Endothelial cell of umbilical vein (primary cell): ENCODE measurements around the gene STXBP5. TPM values are rescaled to one million over a fixed set of nuclear protein-coding genes. Genes with fewer than 3 reads are reported as not detected.

Experiments
- BruUV-seq: library from RNA; stranded (reverse); fragments of 400-500 nt; replicated peaks from 2 replicates; lab custom pipeline; 2021; lab: Mats Ljungman, UMichigan
- CTCF ChIA-PET: fragments of 300-600, 350-600 bp; sonication (Branson Sonifier 250); formaldehyde crosslinking; loops from one replicate; lab custom pipeline; 2021; ENCODE audit warnings: antibody characterized with exemption, inconsistent platforms; lab: Charles Lee
- POLR2A ChIA-PET: fragments of 300-600, 350-600 bp; sonication (Branson Sonifier 250); formaldehyde crosslinking; loops from one replicate; lab custom pipeline; 2021; ENCODE audit warnings: antibody characterized with exemption, inconsistent platforms; lab: Charles Lee
- DNase-seq: peaks from one replicate; pipeline ENCODE4 v3.0.0-alpha.2; 2011; ENCODE audit warnings: low read depth, low spot score
- FAIRE-seq: peaks from 2 replicates; lab custom pipeline; 2011; peaks lifted over from hg19 to GRCh38; lab: Jason Lieb, UNC
- H2AFZ ChIP-seq: 2 replicates; pipeline ENCODE4 v1.6.0; 2012; ENCODE audit warnings: low read depth, low read length, control low read depth, inconsistent platforms
- H3K27ac ChIP-seq: 2 replicates; pipeline ENCODE4 v1.5.1; 2011; ENCODE audit warnings: low read depth, mild to moderate bottlenecking, control low read depth, low read length, moderate library complexity; ENCODE audit not compliant: insufficient read depth
- H3K27me3 ChIP-seq, 2 experiments: 2 replicates each; pipeline versions ENCODE4 v1.6.0 to v1.6.1; 2011; ENCODE audit warnings: low read length in 2 of 2, mixed read lengths in 1 of 2; ENCODE audit not compliant: control insufficient read depth in 2 of 2, insufficient read depth in 2 of 2
- H3K36me3 ChIP-seq, 2 experiments: 2 replicates in 1 of 2; 3 replicates in 1 of 2; pipeline ENCODE4 v1.5.1; 2011; ENCODE audit warnings: low read length in 2 of 2, mild to moderate bottlenecking in 1 of 2, moderate library complexity in 1 of 2; ENCODE audit not compliant: control insufficient read depth in 2 of 2, insufficient read depth in 2 of 2; ENCODE audit errors: extremely low read depth in 1 of 2
- H3K4me1 ChIP-seq: 3 replicates; pipeline ENCODE4 v1.5.1; 2011; ENCODE audit warnings: mild to moderate bottlenecking, low read length; ENCODE audit not compliant: control insufficient read depth, insufficient read depth; ENCODE audit errors: extremely low read depth
- H3K4me2 ChIP-seq: 2 replicates; pipeline ENCODE4 v1.6.1; 2011; ENCODE audit warnings: low read length, control low read depth, mixed read lengths; ENCODE audit not compliant: insufficient read depth
- H3K4me3 ChIP-seq, 3 experiments: fragments of 200-600 bp in 1 of 3; sonication (generic), shearing (Covaris generic) in 1 of 3; replicated peaks in 1 of 3; 2 replicates each; pipeline ENCODE4 v1.5.1; 2011 to 2016; ENCODE audit warnings: control low read depth in 3 of 3, low read length in 3 of 3, mild to moderate bottlenecking in 2 of 3, inconsistent platforms in 1 of 3, low read depth in 1 of 3, moderate library complexity in 1 of 3; ENCODE audit not compliant: insufficient read depth in 1 of 3
- H3K79me2 ChIP-seq: 2 replicates; pipeline ENCODE4 v1.6.0; 2012; ENCODE audit warnings: low read length, inconsistent platforms; ENCODE audit not compliant: control insufficient read depth, insufficient read depth
- H3K9ac ChIP-seq: replicated peaks from 2 replicates; pipeline ENCODE3; 2011; ENCODE audit warnings: low read length, control low read depth; ENCODE audit not compliant: insufficient read depth; ENCODE audit errors: extremely low read depth
- H3K9me1 ChIP-seq: replicated peaks from 3 replicates; pipeline ENCODE4 v1.6.0; 2011; ENCODE audit warnings: mild to moderate bottlenecking, low read length; ENCODE audit not compliant: control insufficient read depth, insufficient read depth; ENCODE audit errors: extremely low read depth
- H3K9me3 ChIP-seq: replicated peaks from 2 replicates; pipeline ENCODE4 v1.5.1; 2012; ENCODE audit warnings: low read length, inconsistent platforms; ENCODE audit not compliant: control insufficient read depth, insufficient read depth
- H4K20me1 ChIP-seq: replicated peaks from 2 replicates; pipeline ENCODE3; 2011; ENCODE audit warnings: mild to moderate bottlenecking, low read length; ENCODE audit not compliant: control insufficient read depth, insufficient read depth; ENCODE audit errors: extremely low read depth
- CTCF ChIP-seq, 2 donors: IDR thresholded peaks; 1 replicate in 1 of 2; 2 replicates in 1 of 2; pipeline ENCODE4 v1.5.1; 2011; ENCODE audit warnings: low read length in 2 of 2, mild to moderate bottlenecking in 2 of 2, moderate library complexity in 2 of 2, control low read depth in 1 of 2, inconsistent platforms in 1 of 2, low read depth in 1 of 2; ENCODE audit not compliant: insufficient read depth in 1 of 2; ENCODE audit errors: extremely low read depth in 1 of 2
- EZH2 ChIP-seq: IDR thresholded peaks from 2 replicates; pipeline ENCODE4 v1.6.1; 2012; ENCODE audit warnings: borderline replicate concordance, low read depth, mild to moderate bottlenecking, moderate library complexity, low read length, inconsistent platforms; ENCODE audit not compliant: severe bottlenecking
- FOS ChIP-seq: IDR thresholded peaks from 2 replicates; pipeline ENCODE4 v1.6.1; 2011; ENCODE audit warnings: mild to moderate bottlenecking, low read length, moderate library complexity, borderline replicate concordance; ENCODE audit not compliant: insufficient read depth
- GATA2 ChIP-seq: IDR thresholded peaks from 2 replicates; pipeline ENCODE4 v1.7.0; 2011; ENCODE audit warnings: low read depth, mild to moderate bottlenecking, moderate library complexity, mixed read lengths, low read length; ENCODE audit not compliant: insufficient read length, insufficient read depth
- JUN ChIP-seq: IDR thresholded peaks from 2 replicates; pipeline ENCODE4 v1.6.1; 2011; ENCODE audit warnings: borderline replicate concordance, low read depth; ENCODE audit not compliant: insufficient read length, insufficient read depth
- MAX ChIP-seq: IDR thresholded peaks from 2 replicates; pipeline ENCODE4 v1.6.1; 2011; ENCODE audit not compliant: insufficient read depth, insufficient read length
- MYC ChIP-seq: IDR thresholded peaks from one replicate; pipeline ENCODE4 v1.6.1; 2011; ENCODE audit warnings: mild to moderate bottlenecking, low read depth, low read length
- POLR2A ChIP-seq: IDR thresholded peaks from 2 replicates; pipeline ENCODE4 v1.6.1; 2012; ENCODE audit warnings: low read depth, mild to moderate bottlenecking, control low read depth, low read length
- POLR2AphosphoS5 ChIP-seq: IDR thresholded peaks from 2 replicates; pipeline ENCODE4 v1.6.1; 2012; ENCODE audit warnings: low read depth, mild to moderate bottlenecking, control low read depth, low read length, moderate library complexity; ENCODE audit not compliant: insufficient read depth
- dilution Hi-C: fragments of 300-500 bp; cut with MboI; formaldehyde crosslinking; loops from one replicate; pipeline ENCODE4 v1.15.0; 2019; ENCODE audit warnings: low sequenced_read_pairs; ENCODE audit not compliant: extremely low pct_ligation_motif_present
- intact Hi-C: fragments of 100-400 bp; cut with micrococcal nuclease; formaldehyde crosslinking; loops from one replicate; pipeline ENCODE4 v1.10.0; 2022
- polyA plus RNA-seq, 4 experiments: library from polyadenylated mRNA; depleted of rRNA in 3 of 4; stranded (reverse) in 3 of 4; unstranded in 1 of 4; fragments of >200 nt; gene quantifications; 2 replicates each; pipeline versions ENCODE4 v1.2.1 to v1.2.3, GENCODE V29; 2011 to 2012; ENCODE audit warnings: missing spikeins in 1 of 4
- total RNA-seq: library from RNA; stranded (reverse); gene quantifications from 2 replicates; pipeline ENCODE4 v1.2.3, GENCODE V29; 2021

Gene STXBP5
- total and polyA plus RNA-seq, 2 donors (not counting 3 experiments of a cell fraction or from before 2014, with no cell fraction given), result 7.1 to 21.8 TPM

GRCh38 chr6:147227770-147228320 is 23.6 kb downstream of the STXBP5 start:
- intact Hi-C loops, result no loop called here
- no peak overlapping the region for H3K4me2 ChIP-seq
- dilution Hi-C loops, result no loop called here
- no peaks in the 10 kb centered on the region for H3K36me3 ChIP-seq
- no peaks in the 10 kb centered on the region for H3K9me3 ChIP-seq
- H3K79me2 ChIP-seq, result peaks cover 9% of the 10 kb centered on the region
- TF ChIP-seq FOS (no peak), EZH2 (no peak), POLR2A (no peak), CTCF (IDR thresholded peaks at IDR 0.05; ENCODE audit: extremely low read depth in 1 of 2, insufficient read depth in 1 of 2, low read depth in 1 of 2, low read length in 2 of 2) (no peak), GATA2 (no peak), JUN (no peak), MAX (no peak), MYC (no peak), POLR2AphosphoS5 (no peak)
- no peaks in the 10 kb centered on the region for H3K27me3 ChIP-seq
- H3K4me3 ChIP-seq, result no peak overlapping the region
- DNase-seq, result no peak
- BruUV-seq, result no TSS peak
- no peak overlapping the region for H3K27ac ChIP-seq
- CTCF ChIA-PET, result no interaction called here
- H3K9ac ChIP-seq, result no peak overlapping the region
- no peaks in the 10 kb centered on the region for H3K9me1 ChIP-seq
- no peaks in the 10 kb centered on the region for H4K20me1 ChIP-seq
- H2AFZ ChIP-seq, result no peak overlapping the region
- peaks cover 4% of the 10 kb centered on the region for H3K4me1 ChIP-seq
- POLR2A ChIA-PET, result no interaction called here
- FAIRE-seq, result no peak
